Kidney glomerular epithelial cell (primary cell): Measurements from ENCODE around the gene RPS18.
"Not testable (repeated sequence)": the region's sequence is repeated elsewhere in the genome, so short reads cannot be mapped to it uniquely, and the experiment has no call there.

Experiments used
- DNase-seq: peaks from one replicate; lab custom pipeline; 2025; lab: John Stamatoyannopoulos, UW

The RPS18 gene

DNA sequence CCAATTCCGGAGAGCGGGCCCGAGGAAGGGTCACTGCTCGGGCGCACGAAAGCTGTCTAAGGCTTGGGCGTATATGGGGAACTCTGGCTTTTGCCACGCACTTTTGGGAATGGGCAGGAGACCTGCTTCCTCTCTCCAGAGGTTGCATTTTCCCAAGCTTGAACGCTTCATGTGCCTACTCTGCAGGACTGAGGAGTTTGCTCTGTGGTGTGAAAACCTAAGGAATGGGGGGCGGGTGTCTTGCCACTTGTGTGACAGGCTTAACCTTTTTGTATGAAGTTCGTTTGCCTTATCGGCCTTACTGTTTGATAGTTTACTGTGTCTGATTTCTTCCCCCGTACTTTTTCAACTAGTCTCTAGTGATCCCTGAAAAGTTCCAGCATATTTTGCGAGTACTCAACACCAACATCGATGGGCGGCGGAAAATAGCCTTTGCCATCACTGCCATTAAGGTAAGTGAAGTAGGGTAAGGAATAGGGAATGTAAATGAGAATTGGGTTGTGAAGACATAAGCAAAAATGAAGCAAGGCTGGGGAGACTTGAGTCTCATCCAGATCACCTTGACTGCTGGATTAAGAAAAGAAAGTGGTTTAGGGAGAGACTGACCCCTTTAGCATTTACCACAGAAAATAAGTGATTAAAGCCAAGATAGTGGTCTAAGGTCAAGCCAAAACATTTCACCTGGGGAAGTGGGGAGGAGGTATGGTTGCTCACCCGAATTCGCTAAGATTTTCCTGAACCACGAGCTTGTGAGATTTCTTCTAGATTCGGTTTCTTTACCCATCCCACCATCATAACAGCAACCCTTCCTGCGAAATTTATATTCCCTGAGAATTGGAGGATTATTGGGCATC, 627 bp downstream of the RPS18 start:
- DNase-seq, result no peak

DNA sequence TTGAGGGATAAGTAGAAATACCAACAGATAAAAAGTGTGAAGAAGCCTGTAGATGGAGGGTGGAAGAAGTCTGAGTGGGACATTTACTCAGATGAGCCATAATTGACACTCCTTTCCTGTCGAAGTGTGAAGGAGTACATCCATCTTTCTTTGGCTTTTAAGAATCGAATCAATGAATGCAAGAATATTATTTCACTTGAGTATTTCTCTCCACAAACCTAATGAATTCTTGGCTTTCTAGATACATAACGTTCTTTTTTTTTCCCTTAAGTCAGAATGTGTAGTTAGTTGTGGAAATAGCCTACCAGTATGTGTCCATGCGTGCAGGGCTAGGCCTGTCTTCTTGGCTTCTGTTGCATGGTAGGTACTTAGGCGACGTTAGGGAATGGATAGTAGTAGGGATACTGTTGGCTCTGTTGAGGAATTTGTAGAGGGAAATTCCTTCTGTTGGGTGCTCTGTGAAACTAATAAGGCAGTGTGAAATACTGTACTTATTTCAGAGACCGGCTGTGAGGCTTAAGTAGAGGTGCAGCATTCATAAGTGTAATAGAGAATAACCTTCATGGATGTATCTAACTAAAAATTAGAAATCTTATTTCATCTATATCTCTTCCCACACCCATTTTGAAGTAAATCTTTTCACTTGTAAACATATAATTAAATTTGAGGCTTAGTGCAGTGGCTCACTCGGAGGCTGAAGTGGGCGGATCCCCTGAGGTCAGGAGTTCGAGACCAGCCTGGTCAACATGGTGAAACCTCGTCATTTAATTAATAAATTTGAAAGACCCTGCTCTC, 1.5 kb downstream of the RPS18 start:
- no peak for DNase-seq

DNA sequence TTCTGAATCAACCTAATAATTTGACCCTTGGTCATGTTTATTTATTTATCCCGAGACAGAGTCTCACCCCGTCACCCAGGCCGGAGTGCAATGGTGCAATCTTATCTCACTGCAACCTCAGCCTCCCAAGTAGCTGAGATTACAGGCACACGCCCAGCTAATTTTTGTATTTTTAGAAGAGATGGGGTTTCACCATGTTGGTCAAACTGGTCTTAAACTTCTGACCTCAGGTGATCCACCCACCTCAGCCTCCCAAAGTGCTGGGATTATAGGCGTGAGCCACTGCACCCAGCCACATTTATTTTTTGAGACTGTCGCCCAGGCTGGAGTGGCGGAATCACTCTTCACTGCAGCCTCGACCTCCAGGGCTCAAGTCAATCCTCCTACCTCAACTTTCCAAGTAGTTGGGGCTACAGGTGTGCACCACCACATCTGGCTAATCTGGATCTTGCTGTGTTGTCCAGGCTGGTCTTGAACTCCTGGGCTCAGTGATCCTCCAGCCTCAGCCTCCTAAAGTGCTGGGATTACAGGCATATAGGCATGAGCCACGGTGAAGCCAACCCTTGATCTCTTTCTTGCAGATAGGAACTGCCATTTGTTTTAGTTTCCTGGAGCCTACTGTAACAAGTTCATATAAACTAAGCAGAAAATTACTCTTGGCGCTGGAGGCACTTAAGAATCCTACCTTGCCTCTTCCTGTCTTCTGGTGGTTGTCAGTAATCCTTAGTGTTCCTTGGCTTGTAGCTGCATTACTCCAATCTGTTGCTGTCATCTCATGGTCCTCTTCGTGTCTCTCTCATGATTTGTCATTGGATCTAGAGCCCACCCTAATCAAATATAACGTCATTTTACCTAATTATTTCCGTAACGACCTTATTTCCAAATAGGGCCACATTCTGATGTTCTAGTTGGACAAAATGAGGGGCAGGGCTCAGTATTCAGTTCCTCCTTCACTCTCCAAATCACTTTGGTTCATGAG, 2.3 kb downstream of the RPS18 start:
- DNase-seq, result no peak

DNA sequence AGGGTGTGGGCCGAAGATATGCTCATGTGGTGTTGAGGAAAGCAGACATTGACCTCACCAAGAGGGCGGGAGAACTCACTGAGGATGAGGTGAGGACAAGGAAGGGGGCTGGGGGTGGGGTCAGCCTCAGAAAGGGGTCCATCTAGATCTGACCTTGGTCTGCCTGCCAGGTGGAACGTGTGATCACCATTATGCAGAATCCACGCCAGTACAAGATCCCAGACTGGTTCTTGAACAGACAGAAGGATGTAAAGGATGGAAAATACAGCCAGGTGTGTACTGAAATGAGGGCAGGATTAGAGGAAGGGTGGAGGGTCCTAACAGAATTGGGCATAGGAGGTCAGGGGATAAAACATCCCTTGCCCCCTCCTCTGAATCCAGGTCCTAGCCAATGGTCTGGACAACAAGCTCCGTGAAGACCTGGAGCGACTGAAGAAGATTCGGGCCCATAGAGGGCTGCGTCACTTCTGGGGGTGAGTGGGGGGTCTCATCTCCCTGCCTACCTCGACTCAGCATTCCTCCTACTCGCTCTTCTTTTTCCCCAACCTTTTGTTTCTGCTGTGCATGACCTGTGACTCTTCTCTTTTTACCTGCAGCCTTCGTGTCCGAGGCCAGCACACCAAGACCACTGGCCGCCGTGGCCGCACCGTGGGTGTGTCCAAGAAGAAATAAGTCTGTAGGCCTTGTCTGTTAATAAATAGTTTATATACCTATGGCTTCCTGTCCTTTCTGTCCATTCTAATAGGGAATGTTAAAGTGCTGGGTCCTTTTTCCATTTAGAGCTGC, 4.1 kb downstream of the RPS18 start:
- not testable (repeated sequence) for DNase-seq

DNA sequence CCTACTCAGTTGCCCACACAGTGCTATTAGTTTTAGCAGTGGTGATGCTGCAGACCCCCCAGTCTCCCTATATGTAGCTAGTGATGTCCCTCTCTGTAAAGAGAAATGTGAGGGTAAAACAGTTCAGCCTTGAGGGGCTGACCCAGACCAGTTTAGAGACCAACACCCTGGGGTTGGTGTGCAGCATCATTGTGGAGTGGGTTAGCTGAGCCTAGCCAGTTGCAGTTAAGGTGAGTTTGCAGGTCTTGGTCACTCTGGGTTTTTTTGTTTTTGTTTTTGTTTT, 4.6 kb downstream of the RPS18 start:
- DNase-seq, result no peak

DNA sequence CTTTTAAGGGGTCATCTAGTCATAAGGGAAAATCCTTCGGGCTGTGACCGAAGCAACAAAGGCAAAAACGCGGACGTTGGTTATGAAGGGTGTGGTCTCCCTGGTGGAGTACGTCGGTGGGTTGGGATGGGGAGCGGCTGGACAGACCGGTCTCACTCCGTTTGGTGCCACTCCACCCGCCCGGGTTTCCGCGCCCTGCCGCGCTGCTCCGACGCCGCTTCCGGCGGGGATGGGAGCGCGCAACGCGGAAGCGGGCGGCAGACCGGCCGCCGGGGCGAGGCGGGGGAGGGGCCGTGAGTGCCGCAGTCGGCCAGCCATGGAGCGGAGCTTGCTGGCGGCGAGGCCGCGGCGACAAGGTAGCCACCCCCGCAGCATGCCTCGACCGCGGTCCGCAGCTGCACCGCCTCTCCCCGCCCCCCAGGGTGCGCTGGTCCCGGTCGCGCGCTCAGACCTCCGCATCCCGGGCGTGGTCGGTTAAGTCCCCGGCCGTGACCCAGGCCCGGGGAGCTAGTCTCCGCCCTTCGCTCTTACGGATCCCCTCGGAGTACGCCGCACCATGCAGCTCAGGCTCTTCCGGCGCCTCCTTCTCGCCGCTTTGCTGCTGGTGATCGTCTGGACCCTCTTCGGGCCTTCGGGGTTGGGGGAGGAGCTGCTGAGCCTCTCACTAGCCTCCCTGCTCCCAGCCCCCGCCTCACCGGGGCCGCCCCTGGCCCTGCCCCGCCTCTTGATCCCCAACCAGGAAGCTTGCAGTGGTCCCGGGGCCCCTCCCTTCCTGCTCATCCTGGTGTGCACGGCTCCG, 5.2 kb downstream of the RPS18 start, which contains the start of gene B3GALT4:
TSS of gene B3GALT4 (plus strand) at position 260 of the 799 bp plus-strand sequence. CDS start at position 557, 297 bp downstream.
- peak; percentile 46 for DNase-seq

DNA sequence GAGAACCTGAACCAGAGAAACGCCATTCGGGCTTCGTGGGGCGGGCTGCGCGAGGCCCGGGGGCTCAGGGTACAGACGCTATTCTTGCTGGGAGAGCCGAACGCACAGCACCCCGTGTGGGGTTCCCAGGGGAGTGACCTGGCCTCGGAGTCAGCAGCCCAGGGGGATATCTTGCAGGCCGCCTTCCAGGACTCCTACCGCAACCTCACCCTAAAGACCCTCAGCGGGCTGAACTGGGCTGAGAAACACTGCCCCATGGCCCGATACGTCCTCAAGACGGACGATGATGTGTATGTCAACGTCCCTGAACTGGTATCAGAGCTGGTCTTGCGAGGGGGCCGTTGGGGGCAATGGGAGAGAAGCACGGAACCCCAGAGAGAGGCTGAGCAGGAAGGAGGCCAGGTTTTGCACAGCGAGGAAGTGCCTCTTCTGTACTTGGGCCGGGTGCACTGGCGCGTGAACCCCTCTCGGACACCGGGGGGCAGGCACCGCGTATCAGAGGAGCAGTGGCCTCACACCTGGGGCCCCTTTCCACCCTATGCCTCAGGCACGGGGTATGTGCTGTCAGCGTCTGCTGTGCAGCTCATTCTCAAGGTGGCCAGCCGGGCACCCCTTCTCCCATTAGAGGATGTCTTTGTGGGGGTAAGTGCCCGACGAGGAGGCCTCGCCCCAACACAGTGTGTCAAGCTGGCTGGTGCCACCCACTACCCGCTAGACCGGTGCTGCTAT, 6.0 kb downstream of the RPS18 start:
- no peak for DNase-seq

DNA sequence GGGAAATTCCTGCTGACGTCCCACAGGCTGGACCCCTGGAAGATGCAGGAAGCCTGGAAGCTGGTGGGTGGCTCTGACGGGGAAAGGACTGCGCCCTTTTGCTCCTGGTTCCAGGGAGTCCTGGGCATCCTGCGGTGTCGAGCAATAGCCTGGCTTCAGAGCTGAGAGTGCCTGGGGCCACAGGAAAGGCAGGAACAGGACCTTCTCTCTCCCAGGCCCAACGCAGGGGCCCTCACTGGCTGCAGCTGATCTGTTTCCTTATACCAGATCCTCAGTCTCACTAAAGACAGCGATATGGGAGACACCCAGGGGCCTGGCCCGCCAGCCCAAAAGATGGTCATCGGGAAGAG, 6.5 kb downstream of the RPS18 start:
- DNase-seq, result no peak

DNA sequence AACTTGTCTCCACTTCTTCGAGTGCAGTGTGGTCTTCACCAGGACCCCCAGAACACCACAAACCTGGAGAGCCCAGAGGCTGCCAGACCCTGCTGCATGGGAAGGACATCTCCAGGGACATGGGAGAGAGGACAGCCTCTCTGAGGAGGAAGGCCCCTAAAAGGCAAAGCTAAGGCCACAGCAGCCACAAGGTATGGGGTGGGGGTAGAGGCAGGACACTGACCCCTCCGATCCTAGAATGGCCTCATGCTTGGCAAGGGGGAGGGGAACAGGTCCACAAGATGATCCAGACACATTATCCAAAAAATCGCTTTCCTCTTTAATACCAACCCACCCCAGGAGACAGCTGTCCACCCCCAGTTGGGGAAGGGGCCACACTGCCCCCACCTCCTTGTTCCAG, 6.9 kb downstream of the RPS18 start:
- no peak for DNase-seq

DNA sequence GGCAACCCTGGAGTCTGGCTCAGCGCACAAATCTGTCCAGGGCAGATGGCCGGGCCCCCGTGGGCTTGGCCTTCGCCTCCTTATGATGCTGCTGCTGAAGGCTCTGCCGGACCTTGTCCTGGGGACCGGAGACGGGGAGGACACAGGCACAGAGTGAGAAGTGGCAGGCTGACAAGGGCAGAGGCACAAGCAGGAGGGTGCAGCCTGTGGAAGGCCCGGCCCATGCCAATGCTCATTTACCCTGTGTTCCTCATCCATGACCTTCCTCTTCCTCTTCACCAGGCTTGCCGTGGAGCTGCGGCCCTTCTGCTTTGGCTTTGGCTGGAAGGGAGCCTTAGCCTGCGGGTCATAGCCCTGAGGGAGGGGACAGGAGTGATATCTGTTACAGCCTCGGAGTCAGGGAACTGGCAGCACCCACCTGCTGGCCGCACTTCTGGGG, 7.4 kb downstream of the RPS18 start:
- DNase-seq, result no peak

DNA sequence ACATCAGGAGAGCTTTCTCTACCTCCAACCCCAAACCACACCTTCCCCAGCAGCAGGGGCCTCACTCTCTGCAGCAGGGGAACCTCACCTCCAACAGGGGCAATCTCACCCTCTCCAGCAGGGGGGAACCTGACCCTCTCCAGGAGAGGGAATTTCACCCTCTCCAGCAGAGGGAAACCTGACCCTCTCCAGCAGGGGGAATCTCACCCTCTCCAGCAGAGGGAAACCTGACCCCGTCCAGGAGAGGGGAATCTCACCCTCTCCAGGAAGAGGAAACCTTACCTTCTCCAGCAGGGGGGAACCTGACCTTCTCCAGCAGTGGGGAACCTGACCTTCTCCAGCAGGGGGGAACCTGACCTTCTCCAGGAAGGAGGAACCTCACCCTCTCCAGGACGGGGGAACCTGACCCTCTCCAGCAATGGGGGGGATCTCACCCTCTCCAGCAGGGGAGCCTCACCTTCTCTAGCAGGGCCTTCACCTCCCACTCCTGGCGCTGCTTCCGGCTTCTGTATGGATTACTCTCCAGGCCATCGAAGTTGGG, 8.2 kb downstream of the RPS18 start:
- peak; percentile 34 for DNase-seq

DNA sequence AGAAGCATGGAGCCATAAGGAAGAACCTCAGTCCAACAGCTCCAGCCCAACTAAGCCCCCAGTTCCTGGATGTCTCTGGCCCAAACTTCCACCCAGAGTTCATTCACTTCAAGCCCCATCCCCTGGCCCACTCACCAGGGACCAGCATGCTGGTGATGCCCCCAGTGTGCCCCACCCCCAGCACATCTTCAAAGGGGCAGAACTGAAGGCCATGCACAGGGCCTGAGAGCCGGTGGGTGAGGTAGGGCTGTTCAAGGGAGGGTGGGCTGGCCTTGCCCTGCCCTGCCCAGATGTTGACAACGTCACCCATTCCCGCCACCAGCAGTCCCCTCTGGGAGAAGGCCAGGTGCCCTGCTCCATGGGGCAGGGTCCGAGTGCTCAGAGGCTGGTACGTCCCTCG, 8.7 kb downstream of the RPS18 start:
- no peak for DNase-seq

DNA sequence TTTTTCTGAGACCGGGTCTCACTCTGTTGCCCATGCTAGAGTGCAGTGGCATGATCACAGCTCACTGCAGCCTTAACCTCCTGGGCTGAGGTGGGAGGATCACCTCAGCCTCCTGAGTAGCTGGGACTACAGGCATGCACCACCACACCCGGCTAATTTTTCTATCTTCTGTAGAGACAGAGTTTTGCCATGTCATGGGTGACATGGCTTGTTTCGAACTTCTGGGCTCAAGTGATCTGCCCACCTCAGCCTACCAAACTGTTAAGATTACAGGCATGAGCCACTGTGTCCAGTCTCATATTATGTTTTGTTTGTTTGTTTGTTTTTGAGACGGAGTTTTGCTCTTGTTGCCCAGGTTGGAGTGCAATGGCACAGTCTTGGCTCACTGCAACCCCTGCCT, 13.3 kb downstream of the RPS18 start:
- not testable (repeated sequence) for DNase-seq

DNA sequence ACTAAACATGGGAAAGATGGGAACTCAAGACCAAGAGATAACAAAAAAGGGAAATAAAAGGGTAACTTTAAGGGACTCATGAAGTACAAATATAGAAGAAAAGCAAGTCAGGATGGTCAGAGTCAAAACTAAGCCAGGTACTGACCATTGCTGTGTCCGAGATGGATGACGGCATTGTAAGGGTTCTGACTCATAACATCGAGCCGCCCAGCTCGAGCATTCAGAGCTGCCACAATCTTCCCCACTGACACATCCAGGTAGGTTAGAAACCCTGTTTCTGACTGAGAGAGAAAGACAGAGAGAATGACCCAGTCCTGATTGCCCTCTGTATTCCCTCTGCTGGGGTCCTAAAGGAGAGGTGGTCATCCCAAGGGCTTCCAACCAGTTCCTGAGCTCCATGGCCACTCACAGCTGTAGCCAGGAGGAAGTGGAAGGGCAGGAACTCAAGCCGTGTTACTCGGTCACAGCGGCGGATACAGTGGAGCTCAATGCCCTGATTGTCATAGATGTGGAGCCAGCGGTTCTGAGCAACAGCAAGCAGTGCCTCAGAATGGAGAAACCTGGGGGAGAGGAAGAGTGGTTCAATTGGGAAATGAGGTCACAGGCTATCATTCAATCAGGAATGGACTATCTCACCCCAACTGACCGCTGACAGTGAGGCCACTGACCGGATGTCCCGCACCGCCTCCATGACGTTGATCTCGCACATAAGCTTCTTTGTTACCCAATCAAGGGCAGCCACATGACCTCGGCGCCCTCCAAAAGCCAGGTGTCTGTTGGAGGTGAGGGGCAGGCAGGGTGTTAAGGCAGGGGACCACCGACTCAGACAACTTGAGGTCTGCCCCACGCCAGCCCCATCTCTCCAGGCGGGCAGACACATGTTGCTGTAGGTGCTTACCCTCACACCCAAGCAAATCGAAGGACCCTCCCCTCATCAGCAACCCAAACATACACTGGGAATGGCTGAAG, 15.4 kb downstream of the RPS18 start:
- no peak for DNase-seq

DNA sequence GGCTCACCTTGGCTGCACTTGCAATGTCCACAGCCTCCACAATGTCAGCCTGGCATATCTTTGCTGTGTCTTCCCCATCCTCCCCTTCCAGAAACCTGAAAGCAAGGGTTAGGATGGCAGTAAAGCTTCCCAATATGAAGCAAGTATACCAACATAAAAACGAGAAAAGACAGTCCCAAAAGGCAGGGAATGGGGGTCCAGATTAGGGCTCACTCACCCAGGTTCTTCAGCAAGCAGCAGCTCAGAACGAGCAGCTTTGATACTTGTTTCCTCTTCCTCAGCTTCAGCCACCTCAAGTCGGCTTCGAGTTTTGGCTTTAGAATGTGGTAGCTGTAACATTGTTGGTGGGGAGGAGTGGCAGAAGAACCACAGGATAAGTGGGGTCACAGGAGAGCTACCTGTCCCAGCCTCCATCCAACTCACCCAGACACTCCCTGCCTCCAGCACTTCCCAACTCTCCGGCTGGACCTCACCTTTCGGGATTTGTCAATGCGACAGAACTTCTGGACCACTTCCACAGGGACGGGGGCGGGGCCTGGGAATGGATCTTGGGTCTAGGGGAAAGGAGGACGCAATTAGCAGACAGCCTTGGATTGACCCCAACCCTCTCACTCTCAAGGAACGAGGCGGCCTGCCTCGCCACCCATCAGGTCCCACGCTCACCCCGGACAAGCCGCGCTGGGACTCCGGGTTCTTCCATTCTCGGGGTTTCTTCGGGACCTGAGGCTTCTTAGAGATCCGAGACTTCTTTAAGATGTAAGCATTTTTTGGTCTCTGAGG, 16.5 kb downstream of the RPS18 start:
- DNase-seq, result no peak

DNA sequence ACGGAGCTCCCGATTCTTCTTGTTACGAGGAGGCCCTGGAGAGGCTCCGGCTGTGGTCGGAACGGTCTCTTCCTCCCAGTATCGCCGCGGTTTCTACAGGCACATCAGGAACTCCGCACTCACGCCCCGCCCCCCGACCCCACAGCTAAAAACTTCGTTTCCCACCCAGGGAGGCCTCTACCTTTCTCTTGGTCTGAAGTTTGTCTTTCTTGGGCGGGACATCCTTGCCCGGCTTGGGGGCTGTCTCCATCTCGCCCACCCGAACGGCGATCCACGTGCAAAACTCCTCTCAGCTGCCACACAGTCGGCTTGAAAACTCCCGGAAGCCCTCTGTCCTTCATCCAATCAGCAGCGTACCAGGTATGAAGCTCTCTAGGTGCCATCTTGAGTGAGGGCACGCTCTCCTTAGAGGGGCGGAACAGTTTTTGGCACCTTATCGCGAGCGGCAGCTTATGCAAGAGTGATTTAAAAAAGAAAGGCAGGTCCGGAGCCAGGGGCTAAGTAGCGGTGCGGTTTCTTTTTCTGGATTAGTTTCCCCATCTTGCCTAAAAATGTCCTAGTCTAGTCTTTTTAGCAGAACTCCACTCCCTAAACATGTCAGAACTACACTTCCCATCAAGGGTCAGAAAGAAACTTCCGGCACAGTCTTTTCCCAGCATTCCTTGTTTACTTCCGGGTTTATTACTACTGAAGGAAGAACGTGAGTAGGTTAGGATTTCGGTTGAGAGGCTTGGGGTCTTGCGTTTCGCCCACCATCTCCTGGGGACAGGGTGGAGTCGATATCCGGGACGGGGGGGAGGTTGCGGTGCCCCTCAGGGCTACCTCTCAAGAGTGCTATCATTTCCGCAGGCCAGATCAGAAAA, 17.3 kb downstream of the RPS18 start, which contains the start of the genes PFDN6 and WDR46:
TSS of gene PFDN6 (plus strand) at position 681 of the 863 bp plus-strand sequence. CDS start 256 bp downstream, outside the sequence.
TSS of gene WDR46 (minus strand) at position 319 of the 863 bp plus-strand sequence. CDS start at position 250, 69 bp downstream.
- DNase-seq, result peak; percentile 98
